Measurements from ENCODE around the gene TSHB.

The TSHB gene

GRCh38 chr1:115074839-115075534 is 45.4 kb downstream of the TSHB start:
- WGBS, result 90% methylated on average over 11 of the region's 11 CpGs
- Histone ChIP-seq H3K9me3 (ENCODE audit: insufficient read depth, low read depth, low read length) (no peaks in the 10 kb centered on the region), H3K27ac (ENCODE audit: low read depth, low read length) (no peak overlapping the region), H3K4me1 (ENCODE audit: insufficient read depth, low read length) (peaks cover 6% of the 10 kb centered on the region), H3K36me3 (ENCODE audit: insufficient read depth, low read length) (no peaks in the 10 kb centered on the region), H3K27me3 (ENCODE audit: insufficient read depth, low read length) (no peaks in the 10 kb centered on the region), H3K4me3 (ENCODE audit: low read length) (no peak overlapping the region), H3K9ac (ENCODE audit: low read depth, low read length) (no peak overlapping the region)

- Histone ChIP-seq H3K4me3 (ENCODE audit: low read length) (no peak overlapping the region), H3K27ac (ENCODE audit: low read depth, low read length) (no peak overlapping the region), H3K4me1 (ENCODE audit: insufficient read depth, low read length) (no peaks in the 10 kb centered on the region), H3K9me3 (ENCODE audit: insufficient read depth, low read depth, low read length) (no peaks in the 10 kb centered on the region), H3K36me3 (ENCODE audit: insufficient read depth, low read length) (no peaks in the 10 kb centered on the region), H3K27me3 (ENCODE audit: insufficient read depth, low read length) (no peaks in the 10 kb centered on the region), H3K9ac (ENCODE audit: low read depth, low read length) (no peak overlapping the region)
- 95% methylated on average over 4 of the region's 4 CpGs for WGBS
These were observed 46.8 kb downstream of the TSHB start for GRCh38 chr1:115076384-115076915.

GRCh38 chr1:115077286-115077983 is 47.8 kb downstream of the TSHB start:
- no peaks in the 10 kb centered on the region for H3K9me3 ChIP-seq (ENCODE audit: insufficient read depth, low read depth, low read length)
- H3K27ac ChIP-seq (ENCODE audit: low read depth, low read length), result no peak overlapping the region
- WGBS, result 88% methylated on average over 5 of the region's 5 CpGs
- H3K4me1 ChIP-seq (ENCODE audit: insufficient read depth, low read length), result 0 out of 2 replicates have a peak, but pooled peaks cover under 1% of the 10 kb centered on the region
- H3K36me3 ChIP-seq (ENCODE audit: insufficient read depth, low read length), result no peaks in the 10 kb centered on the region
- H3K27me3 ChIP-seq (ENCODE audit: insufficient read depth, low read length), result no peaks in the 10 kb centered on the region
- no peak overlapping the region for H3K4me3 ChIP-seq (ENCODE audit: low read length)
- no peak overlapping the region for H3K9ac ChIP-seq (ENCODE audit: low read depth, low read length)

- Histone ChIP-seq H3K4me3 (ENCODE audit: low read length) (no peak overlapping the region), H3K27me3 (ENCODE audit: insufficient read depth, low read length) (no peaks in the 10 kb centered on the region), H3K27ac (ENCODE audit: low read depth, low read length) (no peak overlapping the region), H3K36me3 (ENCODE audit: insufficient read depth, low read length) (no peaks in the 10 kb centered on the region), H3K4me1 (ENCODE audit: insufficient read depth, low read length) (peaks cover 5% of the 10 kb centered on the region; the same call in 1 of the 2 replicates), H3K9ac (ENCODE audit: low read depth, low read length) (no peak overlapping the region), H3K9me3 (ENCODE audit: insufficient read depth, low read depth, low read length) (no peaks in the 10 kb centered on the region)
- WGBS, result 89% methylated on average over 1 of the region's 1 CpG
These were observed 48.3 kb downstream of the TSHB start for GRCh38 chr1:115077984-115078330.

GRCh38 chr1:115078708-115079107 is 49.1 kb downstream of the TSHB start:
- WGBS, result 93% methylated on average over 4 of the region's 4 CpGs

GRCh38 chr1:115082949-115083348 is 53.3 kb downstream of the TSHB start:
- Histone ChIP-seq H3K9ac (ENCODE audit: low read depth, low read length) (no peak overlapping the region), H3K9me3 (ENCODE audit: insufficient read depth, low read depth, low read length) (no peaks in the 10 kb centered on the region)

More at GRCh38 chr1:115078708-115079107, 49.1 kb downstream of the TSHB start:
- Histone ChIP-seq H3K27ac (ENCODE audit: low read depth, low read length) (no peak overlapping the region), H3K9ac (ENCODE audit: low read depth, low read length) (no peak overlapping the region), H3K4me1 (ENCODE audit: insufficient read depth, low read length) (peaks cover 13% of the 10 kb centered on the region), H3K4me3 (ENCODE audit: low read length) (no peak overlapping the region), H3K36me3 (ENCODE audit: insufficient read depth, low read length) (no peaks in the 10 kb centered on the region), H3K9me3 (ENCODE audit: insufficient read depth, low read depth, low read length) (no peaks in the 10 kb centered on the region), H3K27me3 (ENCODE audit: insufficient read depth, low read length) (no peaks in the 10 kb centered on the region)

More at GRCh38 chr1:115082949-115083348, 53.3 kb downstream of the TSHB start:
- Histone ChIP-seq H3K4me1 (ENCODE audit: insufficient read depth, low read length) (peaks cover 26% of the 10 kb centered on the region), H3K4me3 (ENCODE audit: low read length) (no peak overlapping the region), H3K27me3 (ENCODE audit: insufficient read depth, low read length) (0 out of 2 replicates have a peak, but pooled peaks cover 1% of the 10 kb centered on the region), H3K36me3 (ENCODE audit: insufficient read depth, low read length) (no peaks in the 10 kb centered on the region), H3K27ac (ENCODE audit: low read depth, low read length) (no peak overlapping the region)
- WGBS, result 89% methylated on average over 6 of the region's 6 CpGs

All from HUES64 (cell line).